ENCODE measurements around the gene NPTN.

Gene NPTN

GRCh38 chr15:73600413-73601335 is 32.5 kb downstream of the NPTN start:
- H3K4me1 ChIP-seq (ENCODE audit: insufficient read depth, poor library complexity, severe bottlenecking): peaks cover 42% of the 10 kb centered on the region

GRCh38 chr15:73599934-73600333 is 33.3 kb downstream of the NPTN start:
- no peak for TF ChIP-seq CTCF (IDR thresholded peaks at IDR 0.05; ENCODE audit: poor library complexity, severe bottlenecking)
- no peaks in the 10 kb centered on the region for H3K9me3 ChIP-seq (ENCODE audit: severe bottlenecking)
- no peak for DNase-seq (ENCODE audit: low spot score)
- ATAC-seq (ENCODE audit: low read depth): peak; percentile 87
- peaks cover 11% of the 10 kb centered on the region for H3K36me3 ChIP-seq (ENCODE audit: low read depth)
- no peak overlapping the region for H3K4me3 ChIP-seq (ENCODE audit: severe bottlenecking)
- H3K27ac ChIP-seq (ENCODE audit: poor library complexity, severe bottlenecking): peak overlapping the region; percentile 56
- no peaks in the 10 kb centered on the region for H3K27me3 ChIP-seq (ENCODE audit: insufficient read depth, poor library complexity, severe bottlenecking)
- H3K4me1 ChIP-seq (ENCODE audit: insufficient read depth, poor library complexity, severe bottlenecking): peaks cover 42% of the 10 kb centered on the region

More at GRCh38 chr15:73600413-73601335, 32.5 kb downstream of the NPTN start:
- H3K27ac ChIP-seq (ENCODE audit: poor library complexity, severe bottlenecking): peak overlapping the region; percentile 56
- H3K36me3 ChIP-seq (ENCODE audit: low read depth): peaks cover 10% of the 10 kb centered on the region
- ATAC-seq (ENCODE audit: low read depth) (no peak), DNase-seq (ENCODE audit: low spot score) (no peak)
- no peak for TF ChIP-seq CTCF (IDR thresholded peaks at IDR 0.05; ENCODE audit: poor library complexity, severe bottlenecking)
- H3K4me3 ChIP-seq (ENCODE audit: severe bottlenecking): no peak overlapping the region
- H3K9me3 ChIP-seq (ENCODE audit: severe bottlenecking): no peaks in the 10 kb centered on the region
- H3K27me3 ChIP-seq (ENCODE audit: insufficient read depth, poor library complexity, severe bottlenecking): no peaks in the 10 kb centered on the region

- H3K9me3 ChIP-seq (ENCODE audit: severe bottlenecking): no peaks in the 10 kb centered on the region
- H3K27ac ChIP-seq (ENCODE audit: poor library complexity, severe bottlenecking): no peak overlapping the region
- peaks cover 42% of the 10 kb centered on the region for H3K4me1 ChIP-seq (ENCODE audit: insufficient read depth, poor library complexity, severe bottlenecking)
- no peaks in the 10 kb centered on the region for H3K27me3 ChIP-seq (ENCODE audit: insufficient read depth, poor library complexity, severe bottlenecking)
- H3K4me3 ChIP-seq (ENCODE audit: severe bottlenecking): no peak overlapping the region
- DNase-seq (ENCODE audit: low spot score): no peak
- peaks cover 12% of the 10 kb centered on the region for H3K36me3 ChIP-seq (ENCODE audit: low read depth)
- no peak for ATAC-seq (ENCODE audit: low read depth)
- TF ChIP-seq CTCF (IDR thresholded peaks at IDR 0.05; ENCODE audit: poor library complexity, severe bottlenecking): no peak
Observed at GRCh38 chr15:73598530-73599160, 34.5 kb downstream of the NPTN start.

- Histone ChIP-seq H3K27ac (ENCODE audit: poor library complexity, severe bottlenecking) (no peak overlapping the region), H3K36me3 (ENCODE audit: low read depth) (peaks cover 25% of the 10 kb centered on the region), H3K4me3 (ENCODE audit: severe bottlenecking) (no peak overlapping the region), H3K9me3 (ENCODE audit: severe bottlenecking) (no peaks in the 10 kb centered on the region), H3K27me3 (ENCODE audit: insufficient read depth, poor library complexity, severe bottlenecking) (no peaks in the 10 kb centered on the region), H3K4me1 (ENCODE audit: insufficient read depth, poor library complexity, severe bottlenecking) (peaks cover 31% of the 10 kb centered on the region)
- ATAC-seq (ENCODE audit: low read depth): no peak
- no peak for DNase-seq (ENCODE audit: low spot score)
- no peak for TF ChIP-seq CTCF (IDR thresholded peaks at IDR 0.05; ENCODE audit: poor library complexity, severe bottlenecking)
Observed at GRCh38 chr15:73597036-73597638, 36.1 kb downstream of the NPTN start.
